Stimulated activated naive CD8-positive, alpha-beta T cell treated with anti-CD3 and anti-CD28 coated beads, Interleukin-15, Interleukin-2, amounts not matched to agents 100 U/mL and 50 U/mL, for 24 hours (primary cell): ENCODE results near the gene TRIM34.
"Not testable (repeated sequence)": the region's sequence is repeated elsewhere in the genome, so short reads cannot be mapped to it uniquely, and the experiment has no call there.

Experiments
- ATAC-seq: fragments of 150-1000 bp; cut with Tn5 transposase; one replicate; pipeline ENCODE4 v1.10.0; 2021
- DNase-seq: peaks from one replicate; pipeline ENCODE4 v3.0.0; 2021

The TRIM34 gene

GRCh38 chr11:5684036-5684645 lies 59.3 kb downstream of the TRIM34 start:
- no peak for DNase-seq
- ATAC-seq, result no peak

GRCh38 chr11:5684646-5685362 lies 60.0 kb downstream of the TRIM34 start, which contains the start of gene TRIM5:
Gene TRIM5, minus strand, starts transcription at chr11:5685074. Its CDS starts 4,897 bp downstream, at chr11:5680177.
- peak; percentile 82 for DNase-seq
- ATAC-seq, result peak; percentile 90

GRCh38 chr11:5686426-5686825 lies 61.6 kb downstream of the TRIM34 start:
- ATAC-seq, result no peak
- no peak for DNase-seq

DNA sequence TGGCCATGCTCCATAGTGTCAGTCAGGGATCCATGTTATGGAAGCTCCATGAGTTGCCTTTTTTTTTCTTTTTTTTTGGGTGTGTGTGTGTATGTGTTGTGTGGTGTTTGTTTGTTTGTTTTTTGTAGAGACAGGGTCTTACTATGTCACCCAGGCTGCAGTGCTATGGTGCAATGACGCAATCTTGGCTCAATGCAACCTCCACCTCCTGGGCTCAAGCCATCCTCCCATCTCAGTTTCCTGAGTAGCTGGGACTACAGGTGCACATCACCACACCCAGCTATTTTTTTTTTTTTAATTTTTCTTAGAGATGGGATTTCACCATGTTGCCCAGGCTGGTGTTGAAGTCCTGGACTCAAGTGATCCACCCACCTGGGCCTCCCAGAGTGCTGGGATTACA lies 63.7 kb downstream of the TRIM34 start:
- DNase-seq (no peak), ATAC-seq (no peak)

DNA sequence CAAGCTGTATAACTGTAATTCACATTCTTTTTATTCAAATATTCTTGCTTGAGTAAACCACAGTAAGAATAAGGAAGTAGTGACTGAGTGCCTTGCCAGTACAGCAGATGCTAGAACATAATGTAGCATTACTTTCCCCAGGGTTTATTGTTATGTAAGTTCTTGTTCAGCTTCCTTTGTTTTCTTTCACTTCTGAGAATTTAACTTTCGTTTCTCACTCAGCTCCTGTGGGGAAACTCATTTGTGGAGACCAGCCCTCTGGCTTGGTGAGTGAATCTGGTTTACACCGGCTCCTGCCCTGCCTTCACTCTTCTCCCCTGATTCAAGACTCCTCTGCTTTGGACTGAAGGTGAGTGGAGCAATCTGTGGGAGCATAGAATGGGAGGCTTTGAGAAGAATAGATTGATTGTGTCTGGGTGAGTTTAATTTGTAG lies 64.8 kb downstream of the TRIM34 start, which contains the start of gene TRIM22:
TSS of gene TRIM22 (plus strand) at position 240 of the 433 bp plus-strand sequence. CDS start 6,443 bp downstream, outside the sequence.
- ATAC-seq (peak; percentile 62), DNase-seq (peak; percentile 49)

DNA sequence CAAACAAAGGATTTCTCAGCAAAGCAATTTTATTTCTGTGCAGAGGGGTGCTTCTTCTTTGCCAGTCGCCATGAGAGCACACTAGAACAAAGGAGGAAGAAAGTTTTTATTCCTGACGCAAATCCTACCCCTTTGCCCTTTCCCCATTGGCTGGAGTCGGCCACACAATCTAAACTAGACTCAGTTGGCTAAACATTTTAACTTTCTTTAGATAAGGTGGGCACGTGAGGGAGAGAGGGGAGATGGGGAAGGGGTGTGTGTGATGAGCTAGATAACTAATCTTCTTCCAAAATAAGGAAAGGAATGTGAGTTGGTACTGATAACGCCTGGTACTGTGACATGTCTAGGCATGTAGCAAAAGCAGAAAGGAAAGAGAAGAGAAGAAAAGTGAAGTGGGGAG lies 65.4 kb downstream of the TRIM34 start:
- ATAC-seq (no peak), DNase-seq (no peak)

DNA sequence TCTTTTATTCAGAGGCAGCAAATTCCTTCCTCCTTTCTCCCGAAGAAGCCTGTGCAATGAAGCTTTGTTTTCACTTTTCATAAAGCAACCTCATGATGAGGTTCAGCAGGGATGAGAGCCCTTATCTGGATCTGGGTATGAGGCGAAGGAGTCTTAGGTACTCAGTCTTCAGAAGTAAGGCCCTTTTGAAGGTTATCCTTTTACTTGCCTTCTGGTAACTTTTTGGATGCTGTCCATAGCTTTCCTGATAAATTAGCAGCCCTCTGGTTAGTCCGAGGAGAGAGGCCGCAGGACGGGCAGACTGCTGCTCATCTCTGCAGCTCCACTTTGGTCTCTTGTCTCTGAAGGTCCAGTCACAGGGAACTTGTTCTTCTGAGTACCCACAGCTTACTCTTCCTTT lies 65.9 kb downstream of the TRIM34 start:
- no peak for DNase-seq
- ATAC-seq, result no peak

DNA sequence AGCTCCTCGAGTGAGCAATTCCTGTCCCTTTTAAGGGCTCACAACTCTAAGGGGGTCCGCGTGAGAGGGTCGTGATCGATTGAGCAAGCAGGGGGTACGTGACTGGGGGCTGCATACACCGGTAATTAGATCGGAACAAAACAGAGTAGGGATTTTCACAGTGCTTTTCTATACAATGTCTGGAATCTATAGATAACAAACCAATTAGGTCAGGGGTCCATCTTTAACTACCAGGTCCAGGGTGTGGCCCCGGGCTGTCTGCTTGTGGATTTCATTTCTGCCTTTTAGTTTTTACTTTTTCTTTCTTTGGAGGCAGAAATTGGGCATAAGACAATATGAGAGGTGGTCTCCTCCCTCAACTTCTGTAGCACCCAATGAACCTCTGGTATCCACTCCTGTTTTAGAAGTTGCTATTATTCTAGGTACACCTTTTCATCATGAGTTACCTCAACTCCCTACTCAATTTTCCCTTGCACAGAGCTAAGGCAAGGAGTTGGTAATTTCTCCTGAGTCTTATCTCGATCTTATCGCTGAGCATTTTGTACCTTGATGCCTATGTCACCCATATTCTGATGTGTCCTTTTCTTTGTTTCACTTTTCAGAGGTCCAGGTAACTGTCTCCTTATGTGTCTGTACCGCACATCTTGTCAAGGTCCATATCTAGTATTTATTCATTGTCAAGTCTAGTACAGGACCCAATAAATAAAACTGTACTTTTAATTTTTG lies 66.6 kb downstream of the TRIM34 start:
- peak; percentile 15 for ATAC-seq
- not testable (repeated sequence) for DNase-seq

- ATAC-seq, result no peak
- no peak for DNase-seq
Measured at GRCh38 chr11:5691964-5692361, 67.2 kb downstream of the TRIM34 start.
